Measurements from ENCODE around the gene SLC37A3. TPM values are rescaled to one million over a fixed set of nuclear protein-coding genes. Genes with fewer than 3 reads are reported as not detected.

Gene SLC37A3
- total RNA-seq, 4 donors from 2014 or later = 87.9 to 359 (median 148) TPM

GRCh38 chr7:140333686-140334085, 64.6 kb downstream of the SLC37A3 start:
- Histone ChIP-seq H3K27ac (no peak overlapping the region), H3K4me3 (no peak overlapping the region), H3K27me3 (no peaks in the 10 kb centered on the region), H3K9me3 (no peaks in the 10 kb centered on the region), H3K4me1 (no peaks in the 10 kb centered on the region), H3K36me3 (no peaks in the 10 kb centered on the region)
- TF ChIP-seq CTCF (IDR thresholded peaks at IDR 0.05) (no peak), POLR2A (IDR thresholded peaks at IDR 0.05) (no peak)
- intact Hi-C loops (cut with DNase I; ENCODE audit: low total_unique reads) = no loop called here
- DNase-seq = no peak

GRCh38 chr7:140333223-140333622, 65.1 kb downstream of the SLC37A3 start:
- Histone ChIP-seq H3K36me3 (no peaks in the 10 kb centered on the region), H3K27ac (no peak overlapping the region), H3K9me3 (no peaks in the 10 kb centered on the region), H3K4me1 (no peaks in the 10 kb centered on the region), H3K27me3 (no peaks in the 10 kb centered on the region), H3K4me3 (no peak overlapping the region)
- intact Hi-C loops (cut with DNase I; ENCODE audit: low total_unique reads) = no loop called here
- no peak for DNase-seq
- TF ChIP-seq CTCF (IDR thresholded peaks at IDR 0.05) (no peak), POLR2A (IDR thresholded peaks at IDR 0.05) (no peak)

- Histone ChIP-seq H3K27me3 (no peaks in the 10 kb centered on the region), H3K27ac (no peak overlapping the region)
Measured at GRCh38 chr7:140330595-140330994, 67.7 kb downstream of the SLC37A3 start.

GRCh38 chr7:140330128-140330527, 68.2 kb downstream of the SLC37A3 start:
- Histone ChIP-seq H3K27me3 (no peaks in the 10 kb centered on the region), H3K9me3 (no peaks in the 10 kb centered on the region), H3K4me1 (no peaks in the 10 kb centered on the region), H3K27ac (no peak overlapping the region), H3K4me3 (no peak overlapping the region), H3K36me3 (no peaks in the 10 kb centered on the region)
- TF ChIP-seq POLR2A (IDR thresholded peaks at IDR 0.05) (no peak), CTCF (IDR thresholded peaks at IDR 0.05) (no peak)
- intact Hi-C loops (cut with DNase I; ENCODE audit: low total_unique reads) = no loop called here
- no peak for DNase-seq

More at GRCh38 chr7:140330595-140330994, 67.7 kb downstream of the SLC37A3 start:
- Histone ChIP-seq H3K4me3 (no peak overlapping the region), H3K9me3 (no peaks in the 10 kb centered on the region), H3K36me3 (no peaks in the 10 kb centered on the region), H3K4me1 (no peaks in the 10 kb centered on the region)
- no peak for DNase-seq
- no peak for TF ChIP-seq POLR2A (IDR thresholded peaks at IDR 0.05)
- TF ChIP-seq CTCF (IDR thresholded peaks at IDR 0.05) = no peak
- intact Hi-C loops (cut with DNase I; ENCODE audit: low total_unique reads) = no loop called here

GRCh38 chr7:140327261-140327661, 71.1 kb downstream of the SLC37A3 start:
- Histone ChIP-seq H3K4me1 (no peaks in the 10 kb centered on the region), H3K27me3 (no peaks in the 10 kb centered on the region), H3K4me3 (no peak overlapping the region), H3K27ac (peak overlapping the region; percentile 50 to 56), H3K36me3 (no peaks in the 10 kb centered on the region), H3K9me3 (no peaks in the 10 kb centered on the region)
- intact Hi-C loops (cut with DNase I; ENCODE audit: low total_unique reads) = no loop called here
- no peak for DNase-seq
- TF ChIP-seq CTCF (IDR thresholded peaks at IDR 0.05) (no peak), POLR2A (IDR thresholded peaks at IDR 0.05) (no peak)

All from uterus (tissue), 4 donors.